Chondrocyte (in vitro differentiated cells): ENCODE measurements around the gene DCTN4. TPM values are rescaled to one million over a fixed set of nuclear protein-coding genes. Genes with fewer than 3 reads are reported as not detected.

Source experiments
- DNase-seq: peaks from one replicate; pipeline ENCODE4 v3.0.0; 2021; ENCODE audit warnings: mixed read lengths, low spot score
- H3K27ac Mint-ChIP-seq: one replicate; pipeline ENCODE4 v1.8.0; 2021; ENCODE audit warnings: mild to moderate bottlenecking, moderate library complexity, mixed read lengths; ENCODE audit not compliant: unreplicated experiment
- H3K27me3 Mint-ChIP-seq: 2 replicates; pipeline ENCODE4 v1.8.0; 2021; ENCODE audit warnings: low read depth, mixed read lengths
- H3K36me3 Mint-ChIP-seq: 2 replicates; pipeline ENCODE4 v1.8.0; 2021; ENCODE audit warnings: low read depth, mixed read lengths
- H3K4me1 Mint-ChIP-seq: 2 replicates; pipeline ENCODE4 v1.8.0; 2021; ENCODE audit warnings: low read depth, mild to moderate bottlenecking, mixed read lengths
- H3K4me3 Mint-ChIP-seq: one replicate; pipeline ENCODE4 v1.8.0; 2021; ENCODE audit warnings: mild to moderate bottlenecking, moderate library complexity, mixed read lengths; ENCODE audit not compliant: unreplicated experiment
- H3K9me3 Mint-ChIP-seq: 2 replicates; pipeline ENCODE4 v1.8.0; 2021; ENCODE audit warnings: low read depth, mixed read lengths
- CTCF ChIP-seq: fragments of 200-600 bp; sonication (generic); IDR thresholded peaks from 2 replicates; pipeline ENCODE4 v1.5.0; 2021; ENCODE audit warnings: antibody characterized with exemption, mild to moderate bottlenecking, moderate library complexity
- total RNA-seq: library from RNA; stranded (reverse); gene quantifications from 3 replicates; pipeline ENCODE4 v1.2.1, GENCODE V29; 2021

DCTN4 gene
- total RNA-seq, 1 donor from 2014 or later, result 50.5 TPM

GRCh38 chr5:150690760-150691159 is 68.1 kb downstream of the DCTN4 start:
- no peaks in the 10 kb centered on the region for H3K27me3 Mint-ChIP-seq
- H3K4me3 Mint-ChIP-seq, result no peak overlapping the region

GRCh38 chr5:150689120-150689519 is 69.7 kb downstream of the DCTN4 start:
- Mint-ChIP-seq H3K4me3 (no peak overlapping the region), H3K27me3 (no peaks in the 10 kb centered on the region), H3K4me1 (no peaks in the 10 kb centered on the region), H3K9me3 (no peaks in the 10 kb centered on the region), H3K27ac (no peak overlapping the region), H3K36me3 (peaks cover 33% of the 10 kb centered on the region)
- no peak for DNase-seq
- TF ChIP-seq CTCF, result no peak

More at GRCh38 chr5:150690760-150691159, 68.1 kb downstream of the DCTN4 start:
- Mint-ChIP-seq H3K9me3 (no peaks in the 10 kb centered on the region), H3K36me3 (peaks cover 48% of the 10 kb centered on the region), H3K4me1 (peaks cover 5% of the 10 kb centered on the region), H3K27ac (no peak overlapping the region)
- TF ChIP-seq CTCF, result no peak
- DNase-seq, result no peak

- no peak overlapping the region for H3K27ac Mint-ChIP-seq
- H3K36me3 Mint-ChIP-seq, result no peaks in the 10 kb centered on the region
- peaks cover 33% of the 10 kb centered on the region for H3K4me1 Mint-ChIP-seq
- TF ChIP-seq CTCF, result no peak
- DNase-seq, result no peak
- no peaks in the 10 kb centered on the region for H3K27me3 Mint-ChIP-seq
- H3K9me3 Mint-ChIP-seq, result no peaks in the 10 kb centered on the region
- no peak overlapping the region for H3K4me3 Mint-ChIP-seq
Measured at GRCh38 chr5:150676578-150676977, 82.2 kb downstream of the DCTN4 start.

- Mint-ChIP-seq H3K9me3 (no peaks in the 10 kb centered on the region), H3K4me3 (no peak overlapping the region), H3K27me3 (no peaks in the 10 kb centered on the region), H3K36me3 (no peaks in the 10 kb centered on the region), H3K27ac (peak overlapping the region; percentile 88), H3K4me1 (peaks cover 37% of the 10 kb centered on the region)
- DNase-seq, result no peak
- no peak for TF ChIP-seq CTCF
Measured at GRCh38 chr5:150675069-150675468, 83.7 kb downstream of the DCTN4 start.

- Mint-ChIP-seq H3K27ac (peak overlapping the region; percentile 88), H3K36me3 (no peaks in the 10 kb centered on the region), H3K4me3 (no peak overlapping the region), H3K4me1 (peaks cover 37% of the 10 kb centered on the region), H3K27me3 (no peaks in the 10 kb centered on the region), H3K9me3 (no peaks in the 10 kb centered on the region)
- peak; percentile 28 for TF ChIP-seq CTCF
- DNase-seq, result no peak
Measured at GRCh38 chr5:150674341-150674821, 84.4 kb downstream of the DCTN4 start.
